ENCODE results near the gene MIPOL1. TPM values are rescaled to one million over a fixed set of nuclear protein-coding genes. Genes with fewer than 3 reads are reported as not detected.

Gene MIPOL1
- total and polyA plus RNA-seq, 7 experiments from 2014 or later: 0.12 to 0.69 (median 0.27) TPM; not detected in 4

- ChIA-PET POLR2A (no interaction called here), CTCF (no interaction called here)
- Histone ChIP-seq H3K27me3 (ENCODE audit: control insufficient read depth in 2 of 2, insufficient read depth in 2 of 2, low read length in 2 of 2) (no peaks in the 10 kb centered on the region), H3K27ac (ENCODE audit: low read depth, low read length) (no peak overlapping the region), H3K36me3 (ENCODE audit: control insufficient read depth in 2 of 3, insufficient read depth in 3 of 3, low read length in 3 of 3) (no peaks in the 10 kb centered on the region), H3K9me3 (ENCODE audit: control insufficient read depth in 2 of 3, low read length in 3 of 3) (no peaks in the 10 kb centered on the region), H3K4me1 (ENCODE audit: control insufficient read depth in 2 of 2, insufficient read depth in 2 of 2, low read length in 2 of 2) (no peaks in the 10 kb centered on the region), H3K4me3 (ENCODE audit: low read length) (no peak overlapping the region)
- Mint-ChIP-seq H3K4me1 (peaks cover 0 to 22% (median 18%) of the 10 kb centered on the region in 7 donors), H3K4me3 (peak overlapping the region in 9 of 10 donors; percentile 36 to 79 (median 70)), H3K9me3 (peaks cover 0 to 7% (median 2%) of the 10 kb centered on the region in 11 donors), H3K27ac (no peak overlapping the region), H3K27me3 (peaks cover 20 to 33% (median 28%) of the 10 kb centered on the region in 5 donors), H3K36me3 (no peaks in the 10 kb centered on the region)
- DNase-seq (no peak), ATAC-seq (no peak)
- intact Hi-C loops (cut with micrococcal nuclease): no loop called here
These were observed 925 bp upstream of the MIPOL1 start for GRCh38 chr14:37196604-37197420.

GRCh38 chr14:37198273-37198598 is 499 bp downstream of the MIPOL1 start:
- H3K4me3 ChIP-seq (ENCODE audit: low read length): no peak overlapping the region
- Mint-ChIP-seq H3K36me3 (no peaks in the 10 kb centered on the region), H3K4me3 (peak overlapping the region; percentile 53 to 76 (median 68)), H3K27me3 (peaks cover 20 to 41% (median 28%) of the 10 kb centered on the region in 5 donors), H3K9me3 (peaks cover 0 to 7% (median 0%) of the 10 kb centered on the region in 11 donors), H3K4me1 (peaks cover 0 to 22% (median 18%) of the 10 kb centered on the region in 7 donors), H3K27ac (no peak overlapping the region)
- no peaks in the 10 kb centered on the region for H3K27me3 ChIP-seq (ENCODE audit: control insufficient read depth in 2 of 2, insufficient read depth in 2 of 2, low read length in 2 of 2)
- H3K9me3 ChIP-seq (ENCODE audit: control insufficient read depth in 2 of 3, low read length in 3 of 3): no peaks in the 10 kb centered on the region
- H3K36me3 ChIP-seq (ENCODE audit: control insufficient read depth in 2 of 3, insufficient read depth in 3 of 3, low read length in 3 of 3): no peaks in the 10 kb centered on the region
- ChIA-PET POLR2A (no interaction called here), CTCF (no interaction called here)
- DNase-seq (no peak), ATAC-seq (no peak)
- intact Hi-C loops (cut with micrococcal nuclease): no loop called here
- H3K27ac ChIP-seq (ENCODE audit: low read depth, low read length): no peak overlapping the region
- no peaks in the 10 kb centered on the region for H3K4me1 ChIP-seq (ENCODE audit: control insufficient read depth in 2 of 2, insufficient read depth in 2 of 2, low read length in 2 of 2)

GRCh38 chr14:37198907-37199306 is 1.2 kb downstream of the MIPOL1 start:
- POLR2A ChIA-PET: interaction anchor here (0.6 kb wide), 1 partner anchor 18 kb away, joined by 3 read pairs; no protein-coding TSS in a partner anchor

GRCh38 chr14:37201724-37202123 is 4.0 kb downstream of the MIPOL1 start:
- H3K36me3 Mint-ChIP-seq: no peaks in the 10 kb centered on the region
- peaks cover 18 to 29% (median 20%) of the 10 kb centered on the region in 5 donors for H3K27me3 Mint-ChIP-seq
- H3K27ac ChIP-seq (ENCODE audit: low read depth, low read length): no peak overlapping the region
- no peak overlapping the region for H3K4me3 ChIP-seq (ENCODE audit: low read length)
- no peak for ATAC-seq
- ChIA-PET CTCF (no interaction called here), POLR2A (no interaction called here)
- peaks cover 0 to 19% (median 17%) of the 10 kb centered on the region in 7 donors for H3K4me1 Mint-ChIP-seq
- no peak overlapping the region for H3K4me3 Mint-ChIP-seq
- peaks cover 4 to 21% (median 10%) of the 10 kb centered on the region in 11 donors for H3K9me3 Mint-ChIP-seq
- no peak overlapping the region for H3K27ac Mint-ChIP-seq
- H3K27me3 ChIP-seq (ENCODE audit: control insufficient read depth in 2 of 2, insufficient read depth in 2 of 2, low read length in 2 of 2): no peaks in the 10 kb centered on the region
- no peaks in the 10 kb centered on the region for H3K4me1 ChIP-seq (ENCODE audit: control insufficient read depth in 2 of 2, insufficient read depth in 2 of 2, low read length in 2 of 2)
- no peak for DNase-seq
- intact Hi-C loops (cut with micrococcal nuclease): no loop called here
- peaks cover 0 to 8% (median 0%) of the 10 kb centered on the region in 3 experiments for H3K9me3 ChIP-seq (ENCODE audit: control insufficient read depth in 2 of 3, low read length in 3 of 3)
- no peaks in the 10 kb centered on the region for H3K36me3 ChIP-seq (ENCODE audit: control insufficient read depth in 2 of 3, insufficient read depth in 3 of 3, low read length in 3 of 3)

More at GRCh38 chr14:37198907-37199306, 1.2 kb downstream of the MIPOL1 start:
- peaks cover 20 to 41% (median 28%) of the 10 kb centered on the region in 5 donors for H3K27me3 Mint-ChIP-seq
- H3K4me1 ChIP-seq (ENCODE audit: control insufficient read depth in 2 of 2, insufficient read depth in 2 of 2, low read length in 2 of 2): no peaks in the 10 kb centered on the region
- peak overlapping the region in 4 of 10 donors; percentile 53 to 71 (median 60) for H3K4me3 Mint-ChIP-seq
- DNase-seq: no peak
- H3K27ac ChIP-seq (ENCODE audit: low read depth, low read length): no peak overlapping the region
- ATAC-seq: no peak
- H3K27ac Mint-ChIP-seq: no peak overlapping the region
- H3K9me3 ChIP-seq (ENCODE audit: control insufficient read depth in 2 of 3, low read length in 3 of 3): no peaks in the 10 kb centered on the region
- intact Hi-C loops (cut with micrococcal nuclease): no loop called here
- no peaks in the 10 kb centered on the region for H3K27me3 ChIP-seq (ENCODE audit: control insufficient read depth in 2 of 2, insufficient read depth in 2 of 2, low read length in 2 of 2)
- peaks cover 0 to 7% (median under 1%) of the 10 kb centered on the region in 11 donors for H3K9me3 Mint-ChIP-seq
- H3K36me3 ChIP-seq (ENCODE audit: control insufficient read depth in 2 of 3, insufficient read depth in 3 of 3, low read length in 3 of 3): no peaks in the 10 kb centered on the region
- no peak overlapping the region for H3K4me3 ChIP-seq (ENCODE audit: low read length)
- H3K36me3 Mint-ChIP-seq: no peaks in the 10 kb centered on the region
- H3K4me1 Mint-ChIP-seq: peaks cover 0 to 22% (median 18%) of the 10 kb centered on the region in 7 donors
- CTCF ChIA-PET: interaction anchor here (0.7 kb wide), 1 partner anchor 296 kb away, joined by 3 read pairs; no protein-coding TSS in a partner anchor

GRCh38 chr14:37202265-37202664 is 4.5 kb downstream of the MIPOL1 start:
- intact Hi-C loops (cut with micrococcal nuclease): no loop called here
- POLR2A ChIA-PET: no interaction called here

GRCh38 chr14:37202812-37203211 is 5.1 kb downstream of the MIPOL1 start:
- peaks cover 0 to 11% (median 9%) of the 10 kb centered on the region in 7 donors for H3K4me1 Mint-ChIP-seq
- peaks cover 0 to 8% (median 0%) of the 10 kb centered on the region in 3 experiments for H3K9me3 ChIP-seq (ENCODE audit: control insufficient read depth in 2 of 3, low read length in 3 of 3)
- peaks cover 11 to 21% (median 12%) of the 10 kb centered on the region in 5 donors for H3K27me3 Mint-ChIP-seq
- intact Hi-C loops (cut with micrococcal nuclease): no loop called here
- DNase-seq (no peak), ATAC-seq (no peak)
- CTCF ChIA-PET: no interaction called here
- peaks cover 5 to 23% (median 10%) of the 10 kb centered on the region in 11 donors for H3K9me3 Mint-ChIP-seq
- H3K27me3 ChIP-seq (ENCODE audit: control insufficient read depth in 2 of 2, insufficient read depth in 2 of 2, low read length in 2 of 2): no peaks in the 10 kb centered on the region
- H3K36me3 Mint-ChIP-seq: no peaks in the 10 kb centered on the region
- POLR2A ChIA-PET: no interaction called here
- no peak overlapping the region for H3K4me3 Mint-ChIP-seq
- H3K4me3 ChIP-seq (ENCODE audit: low read length): no peak overlapping the region
- no peak overlapping the region for H3K27ac ChIP-seq (ENCODE audit: low read depth, low read length)
- H3K4me1 ChIP-seq (ENCODE audit: control insufficient read depth in 2 of 2, insufficient read depth in 2 of 2, low read length in 2 of 2): no peaks in the 10 kb centered on the region
- no peaks in the 10 kb centered on the region for H3K36me3 ChIP-seq (ENCODE audit: control insufficient read depth in 2 of 3, insufficient read depth in 3 of 3, low read length in 3 of 3)
- no peak overlapping the region for H3K27ac Mint-ChIP-seq

More at GRCh38 chr14:37202265-37202664, 4.5 kb downstream of the MIPOL1 start:
- Mint-ChIP-seq H3K9me3 (peaks cover 5 to 25% (median 11%) of the 10 kb centered on the region in 11 donors), H3K27ac (no peak overlapping the region), H3K4me1 (peaks cover 0 to 16% (median 14%) of the 10 kb centered on the region in 7 donors), H3K36me3 (no peaks in the 10 kb centered on the region), H3K4me3 (no peak overlapping the region), H3K27me3 (peaks cover 15 to 24% (median 17%) of the 10 kb centered on the region in 5 donors)
- DNase-seq: no peak
- Histone ChIP-seq H3K4me3 (ENCODE audit: low read length) (no peak overlapping the region), H3K36me3 (ENCODE audit: control insufficient read depth in 2 of 3, insufficient read depth in 3 of 3, low read length in 3 of 3) (no peaks in the 10 kb centered on the region), H3K4me1 (ENCODE audit: control insufficient read depth in 2 of 2, insufficient read depth in 2 of 2, low read length in 2 of 2) (no peaks in the 10 kb centered on the region), H3K9me3 (ENCODE audit: control insufficient read depth in 2 of 3, low read length in 3 of 3) (peaks cover 0 to 8% (median 0%) of the 10 kb centered on the region in 3 experiments), H3K27ac (ENCODE audit: low read depth, low read length) (no peak overlapping the region), H3K27me3 (ENCODE audit: control insufficient read depth in 2 of 2, insufficient read depth in 2 of 2, low read length in 2 of 2) (no peaks in the 10 kb centered on the region)
- no peak for ATAC-seq
- CTCF ChIA-PET: no interaction called here
